Measurements from ENCODE around the gene PARD3B.

PARD3B gene

DNA sequence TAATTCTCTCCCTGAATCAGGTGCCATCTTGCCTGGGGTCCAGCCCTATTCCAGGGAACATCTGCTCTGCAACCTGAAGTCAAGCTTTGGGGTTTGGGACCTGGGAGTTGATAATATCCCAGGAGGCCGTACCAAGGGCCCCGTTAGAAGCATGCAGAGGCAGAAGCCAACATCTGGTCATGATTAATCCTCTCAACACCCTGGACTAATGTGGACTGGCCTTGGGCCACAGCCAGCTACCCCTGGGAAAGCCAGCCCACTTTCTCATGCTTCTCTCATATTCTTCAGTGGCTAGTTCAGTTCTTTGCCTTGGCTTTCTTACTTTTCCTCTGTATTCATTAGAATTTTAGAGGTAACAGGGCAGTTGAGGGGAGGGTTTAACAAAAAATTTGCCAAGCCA lies 621.5 kb downstream of the PARD3B start:
- DNase-seq = no peak

DNA sequence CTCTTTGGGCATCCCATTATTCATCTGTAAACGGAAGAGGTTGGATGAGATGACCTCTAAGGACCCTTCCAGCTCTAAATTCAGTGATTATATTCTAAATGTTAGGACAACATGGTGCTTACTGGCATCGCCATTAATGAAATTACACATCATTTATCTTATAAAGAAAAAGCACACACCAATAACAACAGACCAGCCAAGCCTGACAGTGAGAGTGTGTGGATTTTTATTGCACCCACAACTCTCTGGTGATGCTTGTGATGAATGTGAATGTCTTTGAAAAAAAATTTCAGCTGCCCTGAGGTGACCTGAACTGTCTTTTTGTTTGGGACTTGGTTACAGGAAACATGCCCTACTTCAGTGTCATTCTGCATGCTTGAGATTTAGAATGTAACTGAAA lies 623.7 kb downstream of the PARD3B start:
- no peak for DNase-seq

DNA sequence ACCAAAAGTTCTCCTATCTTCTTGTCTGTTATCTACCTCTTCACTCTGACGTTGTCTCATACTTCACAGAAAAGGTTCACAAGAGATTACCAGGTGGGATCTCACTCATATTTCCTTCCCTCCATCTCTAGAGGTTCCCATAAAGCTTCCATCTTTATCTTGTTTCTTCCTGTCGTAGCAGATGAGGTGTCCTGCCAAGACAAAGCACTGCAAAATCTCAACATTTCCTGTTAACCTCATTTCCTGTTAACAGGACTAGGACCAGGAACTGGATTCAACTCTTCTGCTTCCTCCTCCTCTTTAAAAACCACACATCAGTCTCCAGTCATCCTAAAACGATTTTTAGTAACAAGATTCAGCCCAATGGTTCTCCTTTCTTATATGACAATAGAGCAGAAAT lies 624.2 kb downstream of the PARD3B start:
- DNase-seq = no peak

DNA sequence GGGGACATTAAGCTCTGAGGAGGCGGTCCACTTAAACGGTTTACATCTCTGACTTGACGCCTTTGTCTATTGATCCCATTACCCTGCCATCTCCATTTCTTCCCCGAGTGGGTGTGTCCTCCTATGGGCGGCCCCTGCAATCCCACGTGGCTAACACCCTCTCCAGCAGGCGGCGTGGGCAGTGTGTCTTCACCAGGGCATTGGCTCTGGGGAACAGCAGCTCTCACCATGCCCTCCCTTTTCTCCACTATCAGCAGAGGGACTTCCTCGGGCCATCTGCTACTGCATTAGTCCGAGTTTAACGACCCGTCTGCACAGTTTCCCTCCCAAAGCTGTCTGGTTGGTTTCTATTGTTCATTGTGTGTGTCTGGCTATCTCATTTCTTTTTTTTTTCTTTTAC lies 625.1 kb downstream of the PARD3B start:
- no peak for DNase-seq

DNA sequence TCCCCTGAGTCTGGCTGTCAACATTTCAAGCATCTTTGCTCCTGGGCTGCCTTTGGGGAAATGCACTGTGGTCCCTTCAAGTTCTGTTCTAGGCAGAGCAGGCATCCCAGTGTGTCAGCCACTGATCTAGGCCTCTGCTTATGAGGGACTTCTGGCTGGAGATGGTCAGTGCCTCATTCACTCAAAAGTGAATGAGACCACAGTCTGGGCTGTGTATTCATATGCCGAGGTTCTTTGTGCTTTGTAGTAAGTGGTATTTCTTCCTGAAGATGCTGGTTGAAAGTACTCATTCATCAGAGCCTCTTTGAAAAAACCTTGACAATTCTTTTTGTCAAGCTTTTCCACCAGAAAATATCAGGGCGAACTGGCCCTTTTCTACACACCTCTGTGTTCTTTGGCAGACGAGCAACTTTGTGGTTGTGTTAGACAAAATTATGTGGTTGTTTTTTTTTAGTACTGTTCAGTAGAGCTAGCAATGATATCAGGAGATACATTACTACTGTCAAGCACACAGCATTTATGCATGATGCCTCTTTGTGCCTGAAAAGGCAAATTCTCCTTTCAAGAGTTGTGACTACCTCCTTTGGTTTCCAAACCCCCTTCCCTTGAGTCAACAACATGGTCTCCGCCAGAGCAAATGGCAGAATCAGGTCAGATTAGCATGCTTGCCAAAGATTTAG lies 626.1 kb downstream of the PARD3B start:
- DNase-seq = no peak

DNA sequence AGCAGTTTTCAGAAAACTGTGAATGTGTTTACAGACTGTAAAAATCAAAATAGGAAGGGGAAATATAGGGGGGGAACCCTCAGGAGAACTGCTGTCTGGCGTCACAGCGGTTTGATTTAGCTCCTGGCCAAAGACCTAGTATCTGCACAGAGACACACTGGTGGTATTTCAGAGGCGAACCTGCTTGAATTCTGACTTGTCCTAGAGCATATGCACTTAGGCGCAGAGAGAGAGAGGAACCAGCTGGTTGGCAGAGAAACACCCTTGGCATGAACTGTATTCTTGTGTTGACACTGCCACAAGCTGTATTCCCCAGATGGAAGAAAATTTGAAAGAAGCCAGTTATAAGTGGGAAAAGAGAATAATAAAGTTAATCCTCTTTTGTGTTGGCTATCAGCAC lies 630.6 kb downstream of the PARD3B start:
- no peak for DNase-seq

DNA sequence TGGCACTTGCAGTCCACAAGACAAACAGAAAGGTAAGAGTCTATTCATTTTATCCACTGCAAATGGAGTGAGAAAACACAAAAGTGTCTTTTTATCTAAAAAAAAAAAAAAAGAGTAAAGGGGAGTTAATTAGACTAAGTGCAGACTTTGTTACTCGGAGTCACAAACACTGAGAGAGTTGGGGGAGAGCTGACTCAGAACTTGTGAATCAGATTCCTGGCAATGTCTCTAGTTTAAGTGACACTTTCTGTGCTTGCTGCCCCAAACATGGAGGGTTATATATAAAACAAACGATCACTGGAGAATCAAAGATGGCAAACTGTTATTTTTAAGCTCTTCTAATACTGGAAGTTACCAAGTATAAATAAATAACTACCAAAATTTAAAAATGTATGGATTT lies 631.3 kb downstream of the PARD3B start:
- DNase-seq = no peak

DNA sequence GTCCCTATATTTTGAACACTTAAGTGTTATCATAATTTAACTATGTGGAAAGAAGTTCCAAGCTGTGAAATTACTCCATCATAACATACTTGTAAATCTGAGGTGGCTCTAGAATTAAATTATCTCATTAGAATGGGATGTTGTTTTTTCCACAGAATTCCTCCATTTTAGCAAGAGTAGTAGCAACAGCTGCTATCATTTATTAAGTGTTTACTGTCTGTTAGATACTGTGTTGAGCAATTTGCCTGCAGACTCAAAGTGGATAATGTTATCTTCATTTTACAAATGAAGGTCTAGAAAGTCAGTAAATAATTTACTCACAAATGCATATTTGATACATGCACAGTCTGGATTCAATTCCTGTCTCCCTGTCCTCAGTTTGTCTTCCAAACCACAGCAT lies 632.3 kb downstream of the PARD3B start:
- no peak for DNase-seq

DNA sequence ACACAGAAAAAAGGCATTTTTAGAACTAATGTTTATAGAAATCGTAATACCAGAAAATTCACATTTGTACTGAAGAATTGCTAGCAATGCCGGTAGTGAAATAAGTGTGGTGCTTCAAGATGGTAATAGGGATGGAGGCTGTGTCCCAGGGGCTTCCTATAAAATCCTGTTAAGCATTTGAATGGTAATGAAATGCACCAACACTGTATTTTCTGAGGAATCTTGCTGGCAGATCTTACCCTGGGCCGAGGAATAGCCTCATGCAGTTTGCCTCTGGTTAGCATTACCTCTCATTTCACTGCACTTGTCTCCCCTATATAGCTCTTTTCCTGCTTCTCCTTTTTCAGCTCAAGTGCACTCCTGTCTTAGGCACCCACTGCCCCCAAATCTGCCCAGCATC lies 635.5 kb downstream of the PARD3B start:
- DNase-seq = no peak

DNA sequence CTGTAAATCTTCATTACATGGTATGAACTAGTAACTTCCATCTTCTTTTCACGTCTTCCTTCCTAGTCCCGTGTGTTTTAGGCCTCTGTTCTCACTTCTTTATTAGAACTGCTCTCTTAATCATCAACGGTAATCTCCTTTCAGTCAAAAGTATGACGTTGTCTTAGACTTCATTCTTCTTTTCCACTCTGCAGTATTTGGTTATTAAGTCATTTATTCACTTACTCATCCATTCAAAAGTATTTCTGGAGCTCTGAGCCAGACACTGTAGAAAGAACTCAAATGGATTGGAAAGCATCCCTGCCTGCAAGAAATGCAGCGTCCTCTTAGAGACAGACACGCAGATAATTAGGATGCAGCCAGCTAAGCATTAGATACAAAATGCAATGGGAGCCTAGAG lies 642.5 kb downstream of the PARD3B start:
- DNase-seq = no peak

DNA sequence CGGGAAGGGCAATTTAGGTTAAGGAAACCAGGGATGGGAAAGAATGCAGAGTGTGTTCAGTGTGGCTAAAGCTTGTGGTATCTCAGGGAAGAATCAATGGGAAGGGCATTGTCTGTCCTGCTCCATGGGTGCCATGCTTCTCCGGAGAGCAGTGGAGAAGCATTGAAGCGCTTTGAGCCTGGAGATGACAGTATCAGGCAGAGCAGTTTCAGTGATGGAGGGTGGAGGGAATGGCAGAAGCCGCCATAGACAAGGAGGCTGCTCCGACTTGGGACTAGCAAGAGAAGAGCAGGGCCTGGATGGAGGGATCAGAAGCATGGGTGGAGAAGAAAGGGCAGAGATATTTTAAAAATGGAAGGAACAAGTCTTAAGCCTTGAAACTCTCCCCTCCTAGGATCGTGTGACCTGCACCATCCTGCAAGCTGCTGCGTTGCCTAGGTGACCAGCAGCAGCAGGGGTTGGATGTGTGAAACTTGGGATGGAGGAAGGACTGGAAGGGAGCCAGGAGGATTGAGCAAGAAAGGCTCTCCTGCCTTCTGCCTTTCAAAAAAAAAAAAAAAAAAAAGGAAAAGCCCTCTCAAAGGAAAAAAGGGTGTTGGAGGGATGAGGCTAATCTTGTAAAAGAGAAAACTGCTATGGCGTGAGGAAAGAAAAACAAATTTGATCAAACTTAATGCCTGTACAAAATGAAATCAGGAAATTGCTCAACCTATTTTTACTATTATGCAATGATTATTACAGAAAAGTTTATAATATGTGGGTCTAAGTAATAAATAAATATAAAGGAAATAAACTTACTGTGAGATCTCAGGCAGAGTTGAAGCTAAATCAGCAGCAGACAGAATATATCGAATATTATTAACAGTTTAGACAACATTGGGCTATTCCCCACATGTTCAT lies 643.2 kb downstream of the PARD3B start:
- DNase-seq = peak; percentile 24

DNA sequence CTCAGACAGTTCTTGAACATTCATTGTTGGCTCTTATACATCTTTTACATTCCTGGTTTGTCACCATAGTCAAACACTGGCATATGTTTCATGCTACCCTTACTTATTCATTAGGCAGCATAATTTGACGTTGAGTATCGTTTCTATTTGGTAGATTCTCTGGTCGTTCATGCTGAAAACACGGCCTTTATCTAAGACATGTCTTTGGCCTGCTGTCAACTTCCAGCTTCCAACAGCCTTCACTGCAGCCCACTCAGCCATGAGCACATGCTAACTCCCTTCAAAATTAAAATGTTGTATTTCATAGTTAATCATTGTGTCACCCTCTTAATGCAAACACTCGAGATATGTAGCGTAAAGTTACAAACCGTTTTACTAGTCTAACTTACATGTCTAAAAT lies 644.0 kb downstream of the PARD3B start:
- DNase-seq = no peak

DNA sequence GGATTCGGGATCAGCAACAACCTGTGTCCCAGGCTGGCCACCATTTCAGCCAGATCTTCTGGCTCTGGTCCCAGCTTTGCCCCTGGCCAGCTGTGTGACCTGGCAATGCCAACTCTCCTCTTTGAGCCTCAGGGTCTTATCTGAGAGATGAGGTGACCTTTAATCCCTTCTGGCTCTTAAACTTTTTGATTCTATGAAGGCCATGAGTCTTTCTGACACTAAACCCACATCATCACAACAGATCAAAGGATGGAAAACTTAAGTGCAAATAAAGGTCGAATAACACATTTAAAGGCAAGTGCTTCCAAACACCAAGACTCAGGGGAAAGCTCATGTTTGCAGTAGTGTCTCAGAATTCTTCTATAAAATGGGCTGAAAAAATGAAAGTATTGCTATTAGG lies 645.3 kb downstream of the PARD3B start:
- DNase-seq = no peak

DNA sequence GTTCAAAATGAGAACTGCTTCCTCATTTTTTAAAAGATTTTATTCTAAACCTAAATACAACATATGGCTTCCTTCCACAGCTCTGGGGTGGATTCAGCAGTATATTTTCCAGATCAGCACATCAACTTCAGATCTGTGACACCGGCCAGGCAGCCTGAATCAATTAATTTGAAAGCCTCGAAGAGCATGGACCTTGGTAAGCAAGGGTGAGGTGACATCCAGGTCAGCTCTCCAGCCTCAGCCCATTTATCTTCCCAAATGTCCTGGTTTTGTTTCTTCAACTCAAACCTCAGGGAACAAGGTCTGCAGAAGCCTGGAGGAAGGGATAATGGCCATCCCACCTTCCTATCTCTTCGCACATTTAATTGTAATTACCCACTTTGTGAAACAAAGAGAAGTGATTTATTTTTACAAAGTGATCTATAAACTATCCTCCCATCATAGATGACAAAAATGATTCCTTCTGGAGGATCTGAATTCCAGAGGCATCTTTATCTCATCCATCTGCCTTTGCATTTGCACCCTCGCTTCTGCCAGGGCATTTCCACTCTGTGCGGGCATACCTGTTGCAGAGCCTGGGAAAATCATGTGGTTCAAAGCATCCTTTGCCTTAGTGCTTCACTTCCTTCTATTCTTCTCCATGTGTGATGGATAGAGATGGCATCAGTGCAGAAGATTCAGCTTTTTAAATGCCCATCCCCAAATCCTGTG lies 648.0 kb downstream of the PARD3B start:
- DNase-seq = no peak

DNA sequence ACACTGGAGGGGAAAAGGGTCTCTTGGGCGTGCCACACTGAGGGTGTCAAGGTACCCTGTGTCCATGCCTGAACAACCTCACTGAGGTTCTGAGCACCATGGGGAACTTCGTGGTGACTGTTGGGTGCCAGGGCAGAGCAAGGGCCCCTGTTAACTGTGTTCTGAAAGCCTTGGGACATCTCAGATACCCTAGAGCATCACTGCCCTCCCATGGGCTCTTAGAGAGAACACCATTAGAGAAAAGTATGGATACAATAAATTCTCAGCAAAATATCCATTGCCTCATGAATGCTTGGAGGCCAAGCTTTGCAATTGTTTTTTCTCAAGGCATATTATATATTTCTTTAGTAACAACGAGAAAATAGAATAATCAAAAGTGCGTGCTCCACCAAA lies 648.6 kb downstream of the PARD3B start:
- no peak for DNase-seq

DNA sequence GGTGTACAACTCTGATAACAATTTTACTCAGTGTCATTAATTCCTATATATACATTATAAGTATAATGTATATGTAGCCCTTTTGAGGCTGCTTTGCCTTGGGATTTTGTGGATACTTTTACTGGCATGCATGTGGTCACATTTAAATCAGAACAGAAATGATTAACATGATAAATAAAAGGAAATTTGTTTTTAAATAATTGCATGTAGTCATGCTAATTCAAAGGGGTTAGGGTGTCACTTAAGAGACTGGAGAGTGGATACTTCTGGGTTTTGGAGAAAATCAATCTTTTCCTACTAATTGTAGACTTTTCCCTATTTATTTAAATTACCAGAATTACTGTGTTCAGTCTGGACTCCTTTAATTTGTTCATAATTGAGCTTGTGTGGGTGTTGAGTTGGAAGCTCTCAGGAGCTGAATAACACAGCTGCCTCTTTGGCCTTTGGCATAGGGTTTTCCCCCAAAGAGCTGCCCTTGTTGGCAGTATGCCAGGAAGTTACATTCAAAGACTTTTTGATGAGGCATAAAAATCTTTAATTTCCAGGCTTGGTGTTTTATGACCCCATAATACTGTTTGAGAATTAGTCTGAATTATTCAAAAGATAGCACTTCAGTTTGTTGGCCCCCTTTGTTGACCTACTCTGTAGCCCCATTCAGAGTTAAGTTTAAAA lies 652.3 kb downstream of the PARD3B start:
- no peak for DNase-seq

DNA sequence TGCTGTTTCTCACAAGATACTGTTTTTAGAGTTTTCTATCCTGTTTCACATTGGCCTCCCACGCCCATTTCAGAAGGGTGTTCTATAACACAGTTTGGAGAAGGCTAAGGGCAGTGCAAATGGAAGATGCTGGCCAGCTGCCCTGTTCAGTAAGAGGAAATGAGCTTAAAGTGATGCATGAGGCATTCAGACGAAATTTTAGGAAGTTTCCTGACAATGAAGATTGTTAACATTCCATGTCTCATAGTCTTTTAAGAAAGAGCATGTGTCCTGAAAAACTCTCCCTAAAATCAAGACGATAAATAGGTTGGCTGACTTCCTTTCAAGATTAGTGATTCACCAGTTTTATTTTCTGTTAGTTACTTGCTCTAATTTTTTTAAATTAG lies 652.9 kb downstream of the PARD3B start:
- DNase-seq = no peak

DNA sequence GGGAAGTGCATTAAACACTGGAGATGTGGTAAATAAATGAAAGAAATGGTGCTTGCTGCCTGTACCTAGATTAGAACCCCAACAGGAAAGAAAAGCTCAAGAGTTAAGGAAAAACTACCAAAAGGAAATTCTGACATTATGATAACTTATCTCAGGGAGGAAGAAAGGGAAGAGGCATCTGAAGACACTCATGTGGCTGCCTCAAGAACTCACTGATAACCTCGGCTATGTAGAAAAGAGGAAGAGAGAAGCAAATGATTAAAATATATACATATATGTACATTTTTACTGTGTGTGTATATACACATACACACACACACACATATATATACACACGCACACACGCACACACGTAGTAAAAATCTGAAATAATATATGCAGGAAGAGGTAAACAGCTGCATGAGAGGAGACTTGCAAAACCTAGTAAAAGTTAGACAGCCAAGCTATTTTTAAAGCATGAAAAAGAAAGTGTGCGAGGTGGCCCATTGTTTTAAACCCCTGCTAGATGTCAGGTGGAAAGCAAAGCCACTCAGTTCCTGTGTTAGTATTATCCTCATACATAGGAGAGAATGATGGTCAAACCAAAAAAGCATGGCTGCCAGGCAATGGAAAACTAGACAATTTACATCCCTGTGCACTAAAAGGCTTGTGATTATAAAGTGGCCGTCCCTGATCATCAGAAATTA lies 654.0 kb downstream of the PARD3B start:
- no peak for DNase-seq

DNA sequence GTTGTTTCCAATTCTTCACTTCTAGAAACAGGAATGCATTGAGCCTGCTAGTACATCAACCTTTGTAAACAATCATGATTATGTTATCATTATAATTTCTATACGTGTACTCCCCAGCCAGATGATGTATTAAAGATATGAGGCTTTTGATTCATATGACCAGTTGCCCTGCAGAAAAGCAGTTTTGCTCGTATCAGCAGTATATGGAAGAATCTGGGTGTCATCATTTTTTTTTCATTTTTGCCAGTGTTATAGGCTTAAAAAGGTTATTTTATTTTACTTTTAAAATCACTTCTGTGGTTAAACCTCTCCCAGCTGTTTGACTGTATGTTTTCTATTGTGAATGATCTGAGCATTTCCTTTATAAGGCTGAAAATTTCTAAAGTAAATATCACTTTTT lies 665.2 kb downstream of the PARD3B start:
- no peak for DNase-seq

DNA sequence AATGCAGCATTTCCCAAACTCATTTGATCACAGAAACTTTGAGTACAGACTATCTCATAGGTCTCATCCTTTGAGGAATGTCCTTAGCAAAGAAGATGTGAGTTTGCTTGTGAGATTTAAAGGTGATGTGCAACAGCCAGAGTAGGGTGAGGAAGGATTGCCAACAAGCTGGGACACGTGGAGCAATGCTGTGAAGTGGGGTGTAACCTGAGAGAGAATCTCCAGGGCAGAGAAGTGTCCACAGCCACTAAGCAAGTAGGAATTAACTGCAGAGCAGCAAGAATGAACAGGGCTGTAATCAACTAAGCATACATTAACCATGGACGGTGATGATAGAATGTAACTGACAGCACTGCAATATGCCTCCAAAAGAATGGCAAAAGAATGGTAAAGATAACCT lies 667.1 kb downstream of the PARD3B start:
- no peak for DNase-seq

DNA sequence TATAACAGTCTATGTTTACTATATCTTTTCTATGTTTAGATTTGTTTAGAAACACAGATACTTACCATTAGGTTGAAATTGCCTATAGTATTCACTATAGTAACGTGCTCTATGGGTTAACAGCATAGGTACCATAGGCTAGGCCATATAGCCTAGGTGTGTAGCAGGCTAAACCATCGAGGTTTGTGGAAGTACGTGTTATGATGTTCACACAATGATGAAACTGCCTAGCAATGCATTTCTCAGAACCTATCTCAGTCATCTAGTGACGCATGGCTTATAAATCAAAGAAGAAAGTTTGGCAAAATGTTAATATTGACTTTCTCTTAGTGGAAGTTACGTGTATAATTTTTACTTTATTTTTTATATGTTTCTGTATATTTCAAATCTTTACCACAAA lies 670.8 kb downstream of the PARD3B start:
- no peak for DNase-seq

DNA sequence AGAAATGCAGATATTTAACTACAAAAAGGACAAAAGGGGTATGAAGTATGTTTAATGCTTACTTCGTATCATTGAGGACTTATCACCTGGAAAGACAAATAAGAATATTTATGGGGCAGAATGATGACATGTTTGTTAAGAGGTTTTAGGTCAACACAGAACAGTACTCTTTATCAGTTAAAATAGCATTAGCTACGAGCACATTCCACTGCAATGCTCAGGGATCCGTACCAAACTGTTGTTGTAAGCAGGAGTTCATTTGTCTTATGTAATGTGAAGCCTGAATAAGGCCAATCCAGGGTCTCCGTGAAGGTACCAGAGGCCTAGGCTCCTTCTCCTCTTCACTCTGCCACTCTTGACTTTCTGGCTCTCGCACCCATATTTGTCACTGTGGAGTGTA lies 671.3 kb downstream of the PARD3B start:
- no peak for DNase-seq

DNA sequence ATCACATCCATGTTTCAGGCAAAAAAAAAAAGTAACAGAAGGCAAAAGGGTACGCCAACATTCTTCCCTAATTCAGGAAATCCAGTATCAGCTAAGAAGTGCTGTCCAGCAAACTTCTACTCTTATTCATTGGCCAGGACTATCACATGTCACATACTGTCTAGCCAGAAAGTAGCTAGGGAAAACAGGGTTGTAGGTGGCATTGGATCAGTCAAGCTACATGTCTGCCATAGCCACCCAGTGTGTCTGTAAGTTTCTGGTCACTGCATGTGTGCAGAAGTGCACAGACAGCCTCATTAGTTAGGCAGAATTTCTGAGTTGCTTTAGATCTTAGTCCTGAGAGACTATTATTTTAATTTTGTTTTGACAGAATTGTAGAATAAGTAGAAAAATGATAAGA lies 671.7 kb downstream of the PARD3B start:
- no peak for DNase-seq
